Coronary artery (tissue), 2 donors: ENCODE data around the gene WDR5.

Experiments
- DNase-seq: peaks from one replicate; pipeline ENCODE4 v3.0.0-alpha.2; 2017; ENCODE audit warnings: low spot score
- H3K27ac ChIP-seq, 2 donors: fragments of 200-600 bp; sonication (generic); one replicate each; pipeline ENCODE4 v1.5.1; 2016 to 2019
- H3K4me3 ChIP-seq: fragments of 200-600 bp; sonication (generic); 2 replicates; pipeline ENCODE4 v1.5.1; 2016; ENCODE audit warnings: mild to moderate bottlenecking, moderate library complexity
- CTCF ChIP-seq: fragments of 200-600 bp; sonication (generic); IDR thresholded peaks from one replicate; pipeline ENCODE4 v1.5.1; 2019; ENCODE audit warnings: antibody characterized with exemption

Gene WDR5

GRCh38 chr9:134190232-134191121 lies 54.6 kb downstream of the WDR5 start:
- Histone ChIP-seq H3K27ac (no peak overlapping the region), H3K4me3 (no peak overlapping the region)
- TF ChIP-seq CTCF, result no peak
- DNase-seq, result no peak

- H3K4me3 ChIP-seq, result no peak overlapping the region
- DNase-seq, result no peak
- no peak for TF ChIP-seq CTCF
- no peak overlapping the region for H3K27ac ChIP-seq
Observed at GRCh38 chr9:134191455-134192209, 55.8 kb downstream of the WDR5 start.

- no peak overlapping the region for H3K27ac ChIP-seq
- H3K4me3 ChIP-seq, result no peak overlapping the region
- DNase-seq, result no peak
- no peak for TF ChIP-seq CTCF
Observed at GRCh38 chr9:134192311-134192950, 56.5 kb downstream of the WDR5 start.

- no peak overlapping the region for H3K4me3 ChIP-seq
- no peak overlapping the region for H3K27ac ChIP-seq
- TF ChIP-seq CTCF, result no peak
- DNase-seq, result no peak
Observed at GRCh38 chr9:134192951-134193731, 57.3 kb downstream of the WDR5 start.

- DNase-seq, result no peak
- no peak overlapping the region for H3K27ac ChIP-seq
- TF ChIP-seq CTCF, result no peak
- H3K4me3 ChIP-seq, result no peak overlapping the region
Observed at GRCh38 chr9:134193912-134194535, 58.1 kb downstream of the WDR5 start.

GRCh38 chr9:134195558-134195957 lies 59.7 kb downstream of the WDR5 start:
- Histone ChIP-seq H3K27ac (no peak overlapping the region), H3K4me3 (no peak overlapping the region)
- no peak for TF ChIP-seq CTCF
- DNase-seq, result no peak
